Hepatocyte (in vitro differentiated cells): ENCODE measurements around the gene GRAP2.

Source experiments
- CTCF ChIP-seq: fragments of 200-600 bp; sonication (generic); IDR thresholded peaks from 2 replicates; pipeline ENCODE4 v1.5.1; 2016; ENCODE audit warnings: antibody characterized with exemption, mild to moderate bottlenecking; ENCODE audit not compliant: poor library complexity
- EZH2 ChIP-seq: fragments of 200-600 bp; sonication (generic); IDR thresholded peaks from 2 replicates; pipeline ENCODE4 v1.6.1; 2016; ENCODE audit warnings: antibody characterized with exemption, mild to moderate bottlenecking, borderline replicate concordance

DNA sequence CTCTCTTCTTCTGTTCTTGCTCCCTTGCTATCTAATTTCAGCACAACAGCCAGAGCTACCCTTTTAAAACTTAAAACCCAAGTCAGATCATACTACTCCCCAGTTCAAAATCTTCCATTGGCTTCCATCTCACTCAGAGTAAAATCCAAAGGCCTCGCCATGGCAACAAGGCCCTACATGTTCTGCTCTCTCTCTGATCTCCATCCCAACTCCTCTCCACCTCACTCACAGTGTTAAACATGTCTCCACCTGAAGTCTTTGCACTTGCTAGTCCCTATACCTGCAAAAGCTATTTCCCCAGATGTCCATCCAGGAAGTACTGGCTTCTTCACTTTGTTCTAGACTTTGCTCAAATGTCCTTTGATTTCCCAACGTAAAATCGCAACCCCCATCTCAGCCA is 3.0 kb upstream of the GRAP2 start:
- no peak for TF ChIP-seq CTCF
- no peak for TF ChIP-seq EZH2
